Measurements from ENCODE around the gene BLM. TPM values are rescaled to one million over a fixed set of nuclear protein-coding genes. Genes with fewer than 3 reads are reported as not detected.

The BLM gene
- polyA plus RNA-seq, 1 donor (not counting 4 experiments of a cell fraction or from before 2014, with no cell fraction given) = 4.4 TPM

DNA sequence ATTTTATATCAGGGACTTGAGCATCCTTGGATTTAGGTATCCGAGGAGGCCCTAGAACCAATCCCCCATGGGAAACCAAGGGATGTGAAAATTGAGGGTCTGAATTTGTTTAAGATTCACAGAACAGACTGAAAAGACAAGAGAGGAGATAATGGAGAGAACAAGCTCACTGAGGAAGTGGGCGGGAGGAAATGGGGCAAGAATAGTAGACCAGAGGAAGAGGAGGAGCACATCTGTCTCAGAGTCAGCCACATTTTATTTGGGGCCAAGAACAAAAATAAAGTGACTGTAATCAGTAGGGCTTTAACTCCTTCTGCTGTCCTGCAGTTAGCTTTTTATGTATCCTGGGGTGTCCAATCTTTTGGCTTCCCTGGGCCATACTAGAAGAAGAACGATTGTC is 63.8 kb downstream of the BLM start:
- dilution Hi-C loops (cut with MboI; ENCODE audit: extremely low pct_ligation_motif_present, low sequenced_read_pairs) = no loop called here
- no peaks in the 10 kb centered on the region for H3K79me2 ChIP-seq (ENCODE audit: control insufficient read depth, insufficient read depth, low read length)
- H3K36me3 ChIP-seq (ENCODE audit: control insufficient read depth in 2 of 2, extremely low read depth in 1 of 2, insufficient read depth in 2 of 2, low read length in 2 of 2) = no peaks in the 10 kb centered on the region
- no peak overlapping the region for H3K27ac ChIP-seq (ENCODE audit: control insufficient read depth, insufficient read depth, low read length)
- no peak overlapping the region for H2AFZ ChIP-seq (ENCODE audit: control insufficient read depth, low read length)
- H3K4me1 ChIP-seq (ENCODE audit: control insufficient read depth, extremely low read depth, insufficient read depth, low read length) = no peaks in the 10 kb centered on the region
- H4K20me1 ChIP-seq (ENCODE audit: control insufficient read depth, extremely low read depth, insufficient read depth, low read length) = no peaks in the 10 kb centered on the region
- no peak for TF ChIP-seq EZH2 (IDR thresholded peaks at IDR 0.05; ENCODE audit: low read length)
- TF ChIP-seq, protein P1, sequence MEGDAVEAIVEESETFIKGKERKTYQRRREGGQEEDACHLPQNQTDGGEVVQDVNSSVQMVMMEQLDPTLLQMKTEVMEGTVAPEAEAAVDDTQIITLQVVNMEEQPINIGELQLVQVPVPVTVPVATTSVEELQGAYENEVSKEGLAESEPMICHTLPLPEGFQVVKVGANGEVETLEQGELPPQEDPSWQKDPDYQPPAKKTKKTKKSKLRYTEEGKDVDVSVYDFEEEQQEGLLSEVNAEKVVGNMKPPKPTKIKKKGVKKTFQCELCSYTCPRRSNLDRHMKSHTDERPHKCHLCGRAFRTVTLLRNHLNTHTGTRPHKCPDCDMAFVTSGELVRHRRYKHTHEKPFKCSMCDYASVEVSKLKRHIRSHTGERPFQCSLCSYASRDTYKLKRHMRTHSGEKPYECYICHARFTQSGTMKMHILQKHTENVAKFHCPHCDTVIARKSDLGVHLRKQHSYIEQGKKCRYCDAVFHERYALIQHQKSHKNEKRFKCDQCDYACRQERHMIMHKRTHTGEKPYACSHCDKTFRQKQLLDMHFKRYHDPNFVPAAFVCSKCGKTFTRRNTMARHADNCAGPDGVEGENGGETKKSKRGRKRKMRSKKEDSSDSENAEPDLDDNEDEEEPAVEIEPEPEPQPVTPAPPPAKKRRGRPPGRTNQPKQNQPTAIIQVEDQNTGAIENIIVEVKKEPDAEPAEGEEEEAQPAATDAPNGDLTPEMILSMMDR (optimal IDR thresholded peaks at IDR 0.05 in 1 of 3, IDR thresholded peaks at IDR 0.05 in 1 of 3, conservative IDR thresholded peaks at IDR 0.05 in 1 of 3; ENCODE audit: extremely low read depth in 1 of 3, insufficient read depth in 2 of 3, low read length in 3 of 3) = no peak
- FAIRE-seq = no peak
- H3K9me3 ChIP-seq (ENCODE audit: control insufficient read depth, low read depth, low read length) = no peaks in the 10 kb centered on the region
- no peak for DNase-seq (ENCODE audit: low read depth, low spot score)
- no peak overlapping the region for H3K4me3 ChIP-seq (ENCODE audit: control insufficient read depth in 2 of 3, extremely low read depth in 1 of 3, insufficient read depth in 2 of 3, low read depth in 1 of 3, low read length in 3 of 3)
- no peak overlapping the region for H3K4me2 ChIP-seq (ENCODE audit: control insufficient read depth, extremely low read depth, insufficient read depth, low read depth, low read length)
- no peaks in the 10 kb centered on the region for H3K27me3 ChIP-seq (ENCODE audit: control insufficient read depth, extremely low read depth, insufficient read depth, low read length)
- no peaks in the 10 kb centered on the region for H3K9me1 ChIP-seq (ENCODE audit: control insufficient read depth, extremely low read depth, insufficient read depth, low read length)
- no peak overlapping the region for H3K9ac ChIP-seq (ENCODE audit: control insufficient read depth, extremely low read depth, insufficient read depth, low read length)

DNA sequence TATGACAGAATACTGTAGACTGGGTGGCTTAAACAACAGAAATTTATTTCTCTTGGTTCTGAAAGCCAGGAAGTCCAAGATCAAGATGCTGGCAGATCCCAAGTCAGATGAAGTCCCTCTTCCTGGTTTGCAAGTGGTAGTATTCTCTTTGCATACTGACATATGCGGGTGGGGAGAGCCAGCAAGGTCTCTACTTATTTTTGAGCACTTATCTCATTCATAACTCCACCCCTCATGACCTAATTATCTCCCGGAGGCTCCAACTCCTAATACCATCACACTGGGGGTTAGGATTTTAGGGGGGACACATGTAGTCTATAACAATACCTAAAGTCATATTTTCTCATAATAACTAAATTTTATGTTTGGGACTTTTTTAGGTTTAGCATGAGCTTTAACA is 65.3 kb downstream of the BLM start:
- TF ChIP-seq, protein P1 (optimal IDR thresholded peaks at IDR 0.05 in 1 of 3, IDR thresholded peaks at IDR 0.05 in 1 of 3, conservative IDR thresholded peaks at IDR 0.05 in 1 of 3; ENCODE audit: extremely low read depth in 1 of 3, insufficient read depth in 2 of 3, low read length in 3 of 3) = no peak
- no peak for TF ChIP-seq EZH2 (IDR thresholded peaks at IDR 0.05; ENCODE audit: low read length)
- H4K20me1 ChIP-seq (ENCODE audit: control insufficient read depth, extremely low read depth, insufficient read depth, low read length) = no peaks in the 10 kb centered on the region
- no peak overlapping the region for H3K27ac ChIP-seq (ENCODE audit: control insufficient read depth, insufficient read depth, low read length)
- H3K9me1 ChIP-seq (ENCODE audit: control insufficient read depth, extremely low read depth, insufficient read depth, low read length) = no peaks in the 10 kb centered on the region
- H3K4me1 ChIP-seq (ENCODE audit: control insufficient read depth, extremely low read depth, insufficient read depth, low read length) = no peaks in the 10 kb centered on the region
- H3K9ac ChIP-seq (ENCODE audit: control insufficient read depth, extremely low read depth, insufficient read depth, low read length) = no peak overlapping the region
- no peaks in the 10 kb centered on the region for H3K36me3 ChIP-seq (ENCODE audit: control insufficient read depth in 2 of 2, extremely low read depth in 1 of 2, insufficient read depth in 2 of 2, low read length in 2 of 2)
- H3K79me2 ChIP-seq (ENCODE audit: control insufficient read depth, insufficient read depth, low read length) = no peaks in the 10 kb centered on the region
- H3K9me3 ChIP-seq (ENCODE audit: control insufficient read depth, low read depth, low read length) = no peaks in the 10 kb centered on the region
- H3K27me3 ChIP-seq (ENCODE audit: control insufficient read depth, extremely low read depth, insufficient read depth, low read length) = no peaks in the 10 kb centered on the region
- DNase-seq (ENCODE audit: low read depth, low spot score) = no peak
- FAIRE-seq = no peak
- no peak overlapping the region for H2AFZ ChIP-seq (ENCODE audit: control insufficient read depth, low read length)
- H3K4me3 ChIP-seq (ENCODE audit: control insufficient read depth in 2 of 3, extremely low read depth in 1 of 3, insufficient read depth in 2 of 3, low read depth in 1 of 3, low read length in 3 of 3) = no peak overlapping the region
- H3K4me2 ChIP-seq (ENCODE audit: control insufficient read depth, extremely low read depth, insufficient read depth, low read depth, low read length) = no peak overlapping the region
- dilution Hi-C loops (cut with MboI; ENCODE audit: extremely low pct_ligation_motif_present, low sequenced_read_pairs) = no loop called here

All from keratinocyte (primary cell).